RCC 7860 (cell line): Measurements from ENCODE around the gene DPH6.
"Not testable (repeated sequence)": the region's sequence is repeated elsewhere in the genome, so short reads cannot be mapped to it uniquely, and the experiment has no call there.

ENCODE experiments used
- DNase-seq: peaks from one replicate; pipeline ENCODE4 v3.0.0-alpha.2; 2015; ENCODE audit warnings: low spot score
- FAIRE-seq: peaks from 2 replicates; lab custom pipeline; 2012; peaks lifted over from hg19 to GRCh38; lab: Jason Lieb, UNC

DPH6 gene

GRCh38 chr15:35351059-35351458, 194.9 kb downstream of the DPH6 start:
- DNase-seq (no peak), FAIRE-seq (no peak)

DNA sequence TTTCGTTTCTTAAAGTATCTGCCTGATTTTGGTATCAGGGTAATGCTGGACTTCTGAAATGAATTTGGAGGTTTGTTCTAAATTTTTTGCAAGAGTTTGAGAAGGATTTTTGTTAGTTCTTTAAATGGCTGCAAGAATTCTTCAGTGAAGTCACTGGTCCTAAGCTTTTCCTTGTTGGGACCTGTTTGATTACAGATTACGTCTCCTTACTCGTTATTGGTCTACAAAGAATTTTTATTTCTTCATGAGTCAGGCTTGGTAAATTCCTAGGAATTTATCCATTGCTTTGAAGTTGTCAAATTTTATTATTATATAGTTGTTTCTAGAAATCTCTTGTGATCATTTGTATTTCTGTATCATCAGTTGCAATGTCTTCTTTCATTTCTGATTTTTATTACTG, 196.0 kb downstream of the DPH6 start:
- DNase-seq, result no peak
- FAIRE-seq, result no peak

GRCh38 chr15:35330916-35331315, 215.0 kb downstream of the DPH6 start:
- FAIRE-seq, result no peak

GRCh38 chr15:35330048-35330695, 215.8 kb downstream of the DPH6 start:
- DNase-seq, result no peak
- FAIRE-seq, result no peak

More at GRCh38 chr15:35330916-35331315, 215.0 kb downstream of the DPH6 start:
- no peak for DNase-seq

DNA sequence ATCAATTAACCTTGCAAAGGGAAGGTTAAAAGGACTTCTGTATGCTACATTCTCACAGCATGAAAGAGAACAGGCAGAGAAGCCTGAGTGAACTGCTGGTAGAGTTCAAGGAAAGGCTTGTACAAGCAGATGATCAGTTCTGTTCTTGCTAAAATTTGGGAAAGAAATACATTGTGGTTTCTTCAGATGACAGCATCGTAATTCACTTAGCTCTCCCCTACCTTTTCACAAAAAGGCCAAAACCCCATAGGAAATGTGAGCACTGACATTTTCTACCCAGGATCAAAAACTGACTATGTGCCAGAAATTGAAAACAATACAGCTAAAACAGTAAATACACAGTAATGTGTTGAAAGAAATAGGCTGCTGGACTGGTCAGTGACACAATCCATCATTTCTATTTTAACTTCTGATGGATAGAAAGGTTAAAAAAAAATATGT, 216.4 kb downstream of the DPH6 start:
- no peak for FAIRE-seq
- no peak for DNase-seq

- not testable (repeated sequence) for DNase-seq, FAIRE-seq
Observed at GRCh38 chr15:35328836-35329235, 217.1 kb downstream of the DPH6 start.

DNA sequence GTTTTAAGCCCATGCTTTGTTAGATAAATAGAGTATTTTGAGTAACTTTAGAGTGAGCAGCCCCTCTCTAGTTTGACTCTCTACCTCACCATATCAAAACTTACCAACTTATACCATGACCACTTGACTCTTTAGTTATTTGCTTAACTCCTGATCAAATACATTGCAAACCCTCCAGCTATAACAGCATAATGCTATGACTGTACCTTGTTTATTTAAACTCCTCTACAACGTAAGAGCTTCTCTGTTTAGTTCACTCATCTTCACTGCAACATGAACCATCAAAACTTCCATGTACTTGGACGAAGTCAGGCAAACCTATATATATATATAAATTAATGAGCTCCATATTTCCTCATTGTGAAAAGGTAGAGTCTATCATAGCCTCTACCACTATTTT, 218.2 kb downstream of the DPH6 start:
- no peak for DNase-seq
- FAIRE-seq, result no peak

DNA sequence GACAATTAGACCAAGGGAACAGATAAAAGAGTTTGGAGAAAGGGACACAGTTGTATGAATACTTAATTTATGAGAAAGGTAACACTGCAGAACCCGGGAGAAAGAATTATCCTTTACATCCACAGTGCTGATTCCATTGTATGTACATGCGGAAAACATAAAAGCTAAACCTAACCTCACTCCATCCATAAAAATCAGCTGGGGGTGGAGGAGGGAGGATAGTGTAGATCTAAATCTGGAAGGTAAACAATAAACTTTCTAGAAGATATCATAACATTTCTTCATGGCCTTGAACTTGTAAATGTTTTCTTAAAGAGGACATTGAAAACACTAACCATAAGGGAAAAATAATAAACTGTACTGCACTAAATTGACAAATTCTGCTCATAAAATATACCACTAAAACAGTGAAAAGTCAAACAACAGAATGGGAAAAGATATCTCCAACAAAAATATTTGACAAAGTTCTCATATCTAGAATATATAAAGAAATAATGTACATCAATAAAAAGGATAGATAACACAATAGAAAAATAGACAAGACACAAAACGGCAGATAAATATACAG, 220.5 kb downstream of the DPH6 start:
- FAIRE-seq, result no peak
- DNase-seq, result no peak

- FAIRE-seq, result no peak
- DNase-seq, result no peak
Observed at GRCh38 chr15:35323141-35323540, 222.8 kb downstream of the DPH6 start.

DNA sequence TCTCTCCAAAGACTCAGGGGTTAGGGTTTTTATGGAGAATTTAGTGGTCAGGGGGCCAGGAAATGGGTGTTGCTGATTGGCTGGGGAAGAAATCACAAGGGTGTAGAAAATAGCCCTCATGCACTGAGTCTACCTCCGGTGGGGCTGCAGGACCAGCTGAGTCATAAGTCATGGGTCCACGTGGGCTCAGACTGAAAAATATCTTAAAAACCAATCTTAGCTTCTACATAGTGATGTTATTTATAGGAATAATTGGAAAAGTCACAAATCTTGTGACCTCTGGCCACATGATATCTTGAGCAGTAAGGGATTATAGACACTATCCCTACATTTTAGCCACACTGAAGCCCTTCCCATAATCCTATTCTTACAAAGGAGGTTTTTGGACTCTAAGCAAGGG, 224.0 kb downstream of the DPH6 start:
- DNase-seq (no peak), FAIRE-seq (no peak)

DNA sequence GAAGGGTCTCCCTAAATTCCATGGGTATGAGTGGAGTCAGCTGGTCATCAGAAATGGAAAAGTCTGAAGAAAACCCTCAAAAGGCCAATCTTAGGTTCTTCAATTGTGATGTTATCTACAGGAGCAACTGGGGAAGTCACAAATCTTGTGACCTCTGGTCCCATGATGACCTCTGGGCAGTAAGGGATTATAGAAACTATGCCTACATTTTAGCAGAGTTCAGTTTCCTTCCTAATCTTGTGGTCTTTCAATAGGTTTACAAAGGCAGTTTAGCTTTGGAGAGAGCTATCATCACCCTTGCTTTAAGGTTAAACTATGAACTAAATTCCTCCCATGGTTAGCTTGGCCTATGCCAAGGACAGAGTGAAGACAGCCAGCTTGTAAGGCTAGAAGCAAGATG, 225.1 kb downstream of the DPH6 start:
- no peak for FAIRE-seq
- no peak for DNase-seq
